Glutamatergic neuron (in vitro differentiated cells): ENCODE results near the gene ABCG2. TPM values are rescaled to one million over a fixed set of nuclear protein-coding genes. Genes with fewer than 3 reads are reported as not detected.

Experiments used
- DNase-seq: peaks from one replicate; pipeline ENCODE4 v3.0.0; 2022
- H3K27ac Mint-ChIP-seq: one replicate; pipeline ENCODE4 v1.8.0; 2020; ENCODE audit warnings: mild to moderate bottlenecking, mixed read lengths, inconsistent platforms; ENCODE audit not compliant: unreplicated experiment
- H3K27me3 Mint-ChIP-seq: one replicate; pipeline ENCODE4 v1.8.0; 2020; ENCODE audit warnings: mild to moderate bottlenecking, moderate library complexity, mixed read lengths, inconsistent platforms; ENCODE audit not compliant: unreplicated experiment
- H3K36me3 Mint-ChIP-seq: one replicate; pipeline ENCODE4 v1.8.0; 2020; ENCODE audit warnings: mild to moderate bottlenecking, mixed read lengths, inconsistent platforms; ENCODE audit not compliant: unreplicated experiment
- H3K4me1 Mint-ChIP-seq: one replicate; pipeline ENCODE4 v1.8.0; 2020; ENCODE audit warnings: mild to moderate bottlenecking, low read depth, mixed read lengths, inconsistent platforms; ENCODE audit not compliant: unreplicated experiment
- H3K4me3 Mint-ChIP-seq: one replicate; pipeline ENCODE4 v1.8.0; 2020; ENCODE audit warnings: mild to moderate bottlenecking, mixed read lengths, inconsistent platforms; ENCODE audit not compliant: unreplicated experiment
- H3K9me3 Mint-ChIP-seq: one replicate; pipeline ENCODE4 v1.8.0; 2020; ENCODE audit warnings: mild to moderate bottlenecking, moderate library complexity, mixed read lengths, inconsistent platforms; ENCODE audit not compliant: unreplicated experiment
- CTCF ChIP-seq: fragments of 200-600 bp; sonication (generic); IDR thresholded peaks from one replicate; pipeline ENCODE4 v1.5.0; 2021; ENCODE audit not compliant: partially characterized antibody, unreplicated experiment
- total RNA-seq: library from RNA; stranded (reverse); fragmentation: NEBNext Ultra II Directional; extraction: Animal tissue kit (Norgen Biotek cat#: 25700); gene quantifications from one replicate; pipeline ENCODE4 v1.2.1, GENCODE V29; 2021; ENCODE audit not compliant: unreplicated experiment

The ABCG2 gene
- total RNA-seq, 1 donor from 2014 or later = not detected

- H3K27me3 Mint-ChIP-seq = no peaks in the 10 kb centered on the region
- no peaks in the 10 kb centered on the region for H3K9me3 Mint-ChIP-seq
- no peaks in the 10 kb centered on the region for H3K4me1 Mint-ChIP-seq
- no peak for DNase-seq
- H3K4me3 Mint-ChIP-seq = no peak overlapping the region
- no peak for TF ChIP-seq CTCF
- no peaks in the 10 kb centered on the region for H3K36me3 Mint-ChIP-seq
- H3K27ac Mint-ChIP-seq = no peak overlapping the region
These were observed 61.1 kb downstream of the ABCG2 start for GRCh38 chr4:88097301-88097700.

- H3K4me3 Mint-ChIP-seq = no peak overlapping the region
- H3K36me3 Mint-ChIP-seq = no peaks in the 10 kb centered on the region
- TF ChIP-seq CTCF = no peak
- no peaks in the 10 kb centered on the region for H3K4me1 Mint-ChIP-seq
- H3K27me3 Mint-ChIP-seq = no peaks in the 10 kb centered on the region
- H3K27ac Mint-ChIP-seq = no peak overlapping the region
- H3K9me3 Mint-ChIP-seq = no peaks in the 10 kb centered on the region
- no peak for DNase-seq
These were observed 64.6 kb downstream of the ABCG2 start for GRCh38 chr4:88093874-88094273.

- Mint-ChIP-seq H3K36me3 (no peaks in the 10 kb centered on the region), H3K27ac (no peak overlapping the region), H3K27me3 (no peaks in the 10 kb centered on the region), H3K9me3 (no peaks in the 10 kb centered on the region), H3K4me3 (no peak overlapping the region), H3K4me1 (no peaks in the 10 kb centered on the region)
- no peak for TF ChIP-seq CTCF
- DNase-seq = no peak
These were observed 67.1 kb downstream of the ABCG2 start for GRCh38 chr4:88091378-88091777.

GRCh38 chr4:88090898-88091297 lies 67.5 kb downstream of the ABCG2 start:
- TF ChIP-seq CTCF = no peak
- Mint-ChIP-seq H3K27me3 (no peaks in the 10 kb centered on the region), H3K36me3 (no peaks in the 10 kb centered on the region), H3K9me3 (no peaks in the 10 kb centered on the region), H3K4me1 (no peaks in the 10 kb centered on the region), H3K27ac (no peak overlapping the region), H3K4me3 (no peak overlapping the region)
- no peak for DNase-seq

- H3K9me3 Mint-ChIP-seq = no peaks in the 10 kb centered on the region
- H3K4me3 Mint-ChIP-seq = no peak overlapping the region
- no peaks in the 10 kb centered on the region for H3K36me3 Mint-ChIP-seq
- no peaks in the 10 kb centered on the region for H3K4me1 Mint-ChIP-seq
- TF ChIP-seq CTCF = no peak
- no peak overlapping the region for H3K27ac Mint-ChIP-seq
- no peaks in the 10 kb centered on the region for H3K27me3 Mint-ChIP-seq
- no peak for DNase-seq
These were observed 71.4 kb downstream of the ABCG2 start for GRCh38 chr4:88087004-88087403.
